SK-N-SH treated with all-trans-retinoic acid at 6 μM for 48 hours (cell line): ENCODE data around the gene OXNAD1.

ENCODE experiments used
- ATAC-seq: fragments of 200-7000 bp; cut with Tn5 transposase; 3 replicates; pipeline ENCODE4 v1.9.1; 2020; ENCODE audit warnings: mild to moderate bottlenecking, moderate library complexity
- BACH2 ChIP-seq: fragments of 250-450 bp; sonication (Bioruptor Pico); IDR thresholded peaks from 2 replicates; pipeline ENCODE4 v1.9.0; 2021; ENCODE audit warnings: mild to moderate bottlenecking, borderline replicate concordance
- CSDC2 ChIP-seq: fragments of 250-450 bp; sonication (Bioruptor Pico); IDR thresholded peaks from 2 replicates; pipeline ENCODE4 v1.5.0; 2020; ENCODE audit warnings: mild to moderate bottlenecking, moderate library complexity
- ESRRG ChIP-seq: fragments of 250-450 bp; sonication (Bioruptor Pico); IDR thresholded peaks from 2 replicates; pipeline ENCODE4 v1.6.1; 2021; ENCODE audit warnings: mild to moderate bottlenecking
- GLIS3 ChIP-seq: fragments of 250-450 bp; sonication (Bioruptor Pico); IDR thresholded peaks from 2 replicates; pipeline ENCODE4 v1.5.0; 2020; ENCODE audit warnings: mild to moderate bottlenecking, moderate library complexity
- OSR1 ChIP-seq: fragments of 250-450 bp; sonication (Bioruptor Pico); IDR thresholded peaks from 2 replicates; pipeline ENCODE4 v1.8.0; 2022; ENCODE audit warnings: moderate library complexity, mild to moderate bottlenecking, inconsistent platforms
- PPARA ChIP-seq: fragments of 250-450 bp; sonication (Bioruptor Pico); IDR thresholded peaks from 2 replicates; pipeline ENCODE4 v1.5.0; 2020; ENCODE audit warnings: mild to moderate bottlenecking, borderline replicate concordance
- RARB ChIP-seq: fragments of 250-450 bp; sonication (Bioruptor Pico); IDR thresholded peaks from 2 replicates; pipeline ENCODE4 v1.8.0; 2021; ENCODE audit warnings: mild to moderate bottlenecking, moderate library complexity
- SNAI2 ChIP-seq: fragments of 250-450 bp; sonication (Bioruptor Pico); IDR thresholded peaks from 2 replicates; pipeline ENCODE4 v1.5.0; 2020; ENCODE audit warnings: mild to moderate bottlenecking, moderate library complexity
- TCF4 ChIP-seq: fragments of 250-450 bp; sonication (Bioruptor Pico); IDR thresholded peaks from 2 replicates; pipeline ENCODE4 v1.8.0; 2021; ENCODE audit warnings: mild to moderate bottlenecking, moderate library complexity, borderline replicate concordance
- TOX ChIP-seq: fragments of 250-450 bp; sonication (Bioruptor Pico); IDR thresholded peaks from 2 replicates; pipeline ENCODE4 v1.8.0; 2021; ENCODE audit warnings: mild to moderate bottlenecking, moderate library complexity, borderline replicate concordance
- ZC3H10 ChIP-seq: fragments of 250-450 bp; sonication (Bioruptor Pico); IDR thresholded peaks from 2 replicates; pipeline ENCODE4 v1.5.1; 2021; ENCODE audit warnings: mild to moderate bottlenecking, moderate library complexity
- ZFP3 ChIP-seq: fragments of 250-450 bp; sonication (Bioruptor Pico); IDR thresholded peaks from 2 replicates; pipeline ENCODE4 v1.5.0; 2020; ENCODE audit warnings: mild to moderate bottlenecking, moderate library complexity
- ZFP30 ChIP-seq: fragments of 450-650 bp; formaldehyde crosslinking; IDR thresholded peaks from 2 replicates; pipeline ENCODE4 v1.5.0; 2022; ENCODE audit warnings: mild to moderate bottlenecking, moderate library complexity
- ZNF565 ChIP-seq: fragments of 450-650 bp; formaldehyde crosslinking; conservative IDR thresholded peaks from 2 replicates; pipeline ENCODE4 v1.5.0; 2020; ENCODE audit warnings: low read depth, mild to moderate bottlenecking, moderate library complexity
- ZNF70 ChIP-seq: fragments of 450-650 bp; formaldehyde crosslinking; IDR thresholded peaks from 2 replicates; pipeline ENCODE4 v1.5.0; 2020; ENCODE audit warnings: mild to moderate bottlenecking, moderate library complexity
- ZNF8 ChIP-seq: fragments of 450-650 bp; formaldehyde crosslinking; IDR thresholded peaks from 2 replicates; pipeline ENCODE4 v1.5.0; 2020; ENCODE audit warnings: mild to moderate bottlenecking, moderate library complexity
- TF ChIP-seq, protein P1 (sequence below): fragments of 250-450 bp; sonication (Bioruptor Pico); IDR thresholded peaks from 2 replicates; pipeline ENCODE4 v1.5.0; 2020; ENCODE audit warnings: mild to moderate bottlenecking, moderate library complexity
- TF ChIP-seq, protein P2 (sequence below): fragments of 250-450 bp; sonication (Bioruptor Pico); IDR thresholded peaks from 2 replicates; pipeline ENCODE4 v1.8.0; 2020; ENCODE audit warnings: mild to moderate bottlenecking, moderate library complexity, borderline replicate concordance
- TF ChIP-seq, protein P3 (sequence below): fragments of 250-450 bp; sonication (Bioruptor Pico); IDR thresholded peaks from 2 replicates; pipeline ENCODE4 v1.8.0; 2021; ENCODE audit warnings: low read depth, mild to moderate bottlenecking, moderate library complexity, borderline replicate concordance
- TF ChIP-seq, protein P4 (sequence below): fragments of 250-450 bp; sonication (Bioruptor Pico); IDR thresholded peaks from 2 replicates; pipeline ENCODE4 v1.5.1; 2020; ENCODE audit warnings: low read depth, mild to moderate bottlenecking, moderate library complexity
- TF ChIP-seq, protein P5 (sequence below): fragments of 250-450 bp; sonication (Bioruptor Pico); IDR thresholded peaks from 2 replicates; pipeline ENCODE4 v1.5.1; 2021; ENCODE audit warnings: mild to moderate bottlenecking, moderate library complexity

OXNAD1 gene

DNA sequence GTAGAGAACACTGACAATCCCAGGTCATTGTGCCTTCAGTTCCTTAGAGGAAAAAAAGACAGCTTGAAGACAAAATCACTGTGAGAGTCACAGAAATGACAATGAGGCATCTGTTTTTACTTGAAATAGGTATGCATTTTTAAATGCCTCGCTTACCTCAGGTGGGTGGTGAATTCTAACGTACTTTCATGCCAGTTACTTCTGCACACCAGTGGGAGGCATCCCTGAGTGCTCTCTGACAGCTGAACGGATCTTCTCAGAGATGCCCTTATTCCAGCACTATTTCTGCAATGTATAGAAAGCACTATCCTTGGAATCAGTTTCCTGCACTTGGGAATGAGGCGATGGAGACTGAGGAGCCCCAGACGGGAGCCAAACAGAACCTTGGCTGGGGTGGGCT lies 16.5 kb upstream of the OXNAD1 start:
- no peak for TF ChIP-seq PPARA (CRISPR knock-in tag)
- no peak for TF ChIP-seq ZFP30 (CRISPR knock-in tag)
- TF ChIP-seq, protein P1, sequence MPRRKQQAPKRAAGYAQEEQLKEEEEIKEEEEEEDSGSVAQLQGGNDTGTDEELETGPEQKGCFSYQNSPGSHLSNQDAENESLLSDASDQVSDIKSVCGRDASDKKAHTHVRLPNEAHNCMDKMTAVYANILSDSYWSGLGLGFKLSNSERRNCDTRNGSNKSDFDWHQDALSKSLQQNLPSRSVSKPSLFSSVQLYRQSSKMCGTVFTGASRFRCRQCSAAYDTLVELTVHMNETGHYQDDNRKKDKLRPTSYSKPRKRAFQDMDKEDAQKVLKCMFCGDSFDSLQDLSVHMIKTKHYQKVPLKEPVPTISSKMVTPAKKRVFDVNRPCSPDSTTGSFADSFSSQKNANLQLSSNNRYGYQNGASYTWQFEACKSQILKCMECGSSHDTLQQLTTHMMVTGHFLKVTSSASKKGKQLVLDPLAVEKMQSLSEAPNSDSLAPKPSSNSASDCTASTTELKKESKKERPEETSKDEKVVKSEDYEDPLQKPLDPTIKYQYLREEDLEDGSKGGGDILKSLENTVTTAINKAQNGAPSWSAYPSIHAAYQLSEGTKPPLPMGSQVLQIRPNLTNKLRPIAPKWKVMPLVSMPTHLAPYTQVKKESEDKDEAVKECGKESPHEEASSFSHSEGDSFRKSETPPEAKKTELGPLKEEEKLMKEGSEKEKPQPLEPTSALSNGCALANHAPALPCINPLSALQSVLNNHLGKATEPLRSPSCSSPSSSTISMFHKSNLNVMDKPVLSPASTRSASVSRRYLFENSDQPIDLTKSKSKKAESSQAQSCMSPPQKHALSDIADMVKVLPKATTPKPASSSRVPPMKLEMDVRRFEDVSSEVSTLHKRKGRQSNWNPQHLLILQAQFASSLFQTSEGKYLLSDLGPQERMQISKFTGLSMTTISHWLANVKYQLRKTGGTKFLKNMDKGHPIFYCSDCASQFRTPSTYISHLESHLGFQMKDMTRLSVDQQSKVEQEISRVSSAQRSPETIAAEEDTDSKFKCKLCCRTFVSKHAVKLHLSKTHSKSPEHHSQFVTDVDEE (CRISPR knock-in tag): no peak
- no peak for TF ChIP-seq ESRRG (CRISPR knock-in tag)
- TF ChIP-seq ZNF8 (CRISPR knock-in tag): no peak
- no peak for TF ChIP-seq TOX (CRISPR knock-in tag)
- no peak for TF ChIP-seq BACH2 (CRISPR knock-in tag)
- no peak for TF ChIP-seq GLIS3
- no peak for TF ChIP-seq SNAI2 (CRISPR knock-in tag)
- no peak for TF ChIP-seq RARB (CRISPR knock-in tag)
- no peak for TF ChIP-seq OSR1 (CRISPR knock-in tag)
- no peak for ATAC-seq

DNA sequence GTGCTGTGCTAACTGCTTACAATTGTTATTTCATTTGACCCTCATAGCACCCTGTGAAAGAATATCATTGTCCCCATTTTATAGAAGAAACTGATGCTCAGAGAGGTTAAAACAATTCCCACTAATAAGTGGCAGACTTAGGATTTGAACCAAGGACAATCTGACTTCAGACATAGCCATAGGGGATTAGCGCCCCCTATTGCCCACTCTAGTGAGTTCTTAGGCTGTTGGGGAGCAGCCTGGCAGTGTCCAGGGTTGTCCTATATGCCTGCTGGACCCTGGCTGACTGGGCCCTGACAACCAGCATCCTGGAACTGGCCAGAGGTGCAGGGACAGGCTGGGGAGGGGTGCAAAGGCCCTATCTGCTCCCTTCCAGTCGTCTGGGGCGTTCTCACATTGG lies 15.7 kb upstream of the OXNAD1 start:
- peak; percentile 68 for ATAC-seq
- TF ChIP-seq SNAI2 (CRISPR knock-in tag) (no peak), TCF4 (CRISPR knock-in tag) (no peak), ZFP30 (CRISPR knock-in tag) (no peak), GLIS3 (no peak), ZNF565 (CRISPR knock-in tag) (no peak), ZC3H10 (CRISPR knock-in tag) (no peak), PPARA (CRISPR knock-in tag) (no peak), CSDC2 (CRISPR knock-in tag) (no peak), ZNF70 (CRISPR knock-in tag) (no peak)
- TF ChIP-seq, protein P1 (CRISPR knock-in tag): no peak
- TF ChIP-seq, protein P2, sequence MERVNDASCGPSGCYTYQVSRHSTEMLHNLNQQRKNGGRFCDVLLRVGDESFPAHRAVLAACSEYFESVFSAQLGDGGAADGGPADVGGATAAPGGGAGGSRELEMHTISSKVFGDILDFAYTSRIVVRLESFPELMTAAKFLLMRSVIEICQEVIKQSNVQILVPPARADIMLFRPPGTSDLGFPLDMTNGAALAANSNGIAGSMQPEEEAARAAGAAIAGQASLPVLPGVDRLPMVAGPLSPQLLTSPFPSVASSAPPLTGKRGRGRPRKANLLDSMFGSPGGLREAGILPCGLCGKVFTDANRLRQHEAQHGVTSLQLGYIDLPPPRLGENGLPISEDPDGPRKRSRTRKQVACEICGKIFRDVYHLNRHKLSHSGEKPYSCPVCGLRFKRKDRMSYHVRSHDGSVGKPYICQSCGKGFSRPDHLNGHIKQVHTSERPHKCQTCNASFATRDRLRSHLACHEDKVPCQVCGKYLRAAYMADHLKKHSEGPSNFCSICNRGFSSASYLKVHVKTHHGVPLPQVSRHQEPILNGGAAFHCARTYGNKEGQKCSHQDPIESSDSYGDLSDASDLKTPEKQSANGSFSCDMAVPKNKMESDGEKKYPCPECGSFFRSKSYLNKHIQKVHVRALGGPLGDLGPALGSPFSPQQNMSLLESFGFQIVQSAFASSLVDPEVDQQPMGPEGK (CRISPR knock-in tag): no peak
- TF ChIP-seq, protein P3, sequence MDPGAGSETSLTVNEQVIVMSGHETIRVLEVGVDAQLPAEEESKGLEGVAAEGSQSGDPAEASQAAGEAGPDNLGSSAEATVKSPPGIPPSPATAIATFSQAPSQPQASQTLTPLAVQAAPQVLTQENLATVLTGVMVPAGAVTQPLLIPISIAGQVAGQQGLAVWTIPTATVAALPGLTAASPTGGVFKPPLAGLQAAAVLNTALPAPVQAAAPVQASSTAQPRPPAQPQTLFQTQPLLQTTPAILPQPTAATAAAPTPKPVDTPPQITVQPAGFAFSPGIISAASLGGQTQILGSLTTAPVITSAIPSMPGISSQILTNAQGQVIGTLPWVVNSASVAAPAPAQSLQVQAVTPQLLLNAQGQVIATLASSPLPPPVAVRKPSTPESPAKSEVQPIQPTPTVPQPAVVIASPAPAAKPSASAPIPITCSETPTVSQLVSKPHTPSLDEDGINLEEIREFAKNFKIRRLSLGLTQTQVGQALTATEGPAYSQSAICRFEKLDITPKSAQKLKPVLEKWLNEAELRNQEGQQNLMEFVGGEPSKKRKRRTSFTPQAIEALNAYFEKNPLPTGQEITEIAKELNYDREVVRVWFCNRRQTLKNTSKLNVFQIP (CRISPR knock-in tag): no peak

DNA sequence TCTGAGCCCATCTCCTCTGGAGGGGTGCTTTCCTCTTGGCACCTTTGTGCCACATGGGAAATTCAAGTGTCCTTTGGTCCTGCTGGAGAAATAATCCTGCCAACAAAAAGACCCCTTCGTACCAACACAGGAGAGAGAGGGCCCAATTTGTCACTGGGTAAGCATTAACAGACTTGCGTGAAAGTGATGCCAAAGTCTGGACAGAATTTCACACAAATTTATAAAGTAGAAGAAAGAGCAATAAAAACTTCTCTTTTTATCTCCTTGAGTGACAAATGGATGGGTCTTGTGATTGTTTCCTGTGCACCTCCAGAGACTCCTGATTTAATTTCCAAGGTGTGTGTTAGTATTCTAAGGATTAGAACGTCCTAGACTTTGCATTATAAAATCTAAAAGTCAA lies 15.1 kb upstream of the OXNAD1 start:
- TF ChIP-seq TCF4 (CRISPR knock-in tag) (no peak), ZNF70 (CRISPR knock-in tag) (no peak), ZFP3 (CRISPR knock-in tag) (no peak), ZNF8 (CRISPR knock-in tag) (no peak), ZFP30 (CRISPR knock-in tag) (no peak), BACH2 (CRISPR knock-in tag) (no peak)
- TF ChIP-seq, protein P4, sequence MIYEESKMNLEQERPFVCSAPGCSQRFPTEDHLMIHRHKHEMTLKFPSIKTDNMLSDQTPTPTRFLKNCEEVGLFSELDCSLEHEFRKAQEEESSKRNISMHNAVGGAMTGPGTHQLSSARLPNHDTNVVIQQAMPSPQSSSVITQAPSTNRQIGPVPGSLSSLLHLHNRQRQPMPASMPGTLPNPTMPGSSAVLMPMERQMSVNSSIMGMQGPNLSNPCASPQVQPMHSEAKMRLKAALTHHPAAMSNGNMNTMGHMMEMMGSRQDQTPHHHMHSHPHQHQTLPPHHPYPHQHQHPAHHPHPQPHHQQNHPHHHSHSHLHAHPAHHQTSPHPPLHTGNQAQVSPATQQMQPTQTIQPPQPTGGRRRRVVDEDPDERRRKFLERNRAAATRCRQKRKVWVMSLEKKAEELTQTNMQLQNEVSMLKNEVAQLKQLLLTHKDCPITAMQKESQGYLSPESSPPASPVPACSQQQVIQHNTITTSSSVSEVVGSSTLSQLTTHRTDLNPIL (CRISPR knock-in tag): no peak
- TF ChIP-seq, protein P5, sequence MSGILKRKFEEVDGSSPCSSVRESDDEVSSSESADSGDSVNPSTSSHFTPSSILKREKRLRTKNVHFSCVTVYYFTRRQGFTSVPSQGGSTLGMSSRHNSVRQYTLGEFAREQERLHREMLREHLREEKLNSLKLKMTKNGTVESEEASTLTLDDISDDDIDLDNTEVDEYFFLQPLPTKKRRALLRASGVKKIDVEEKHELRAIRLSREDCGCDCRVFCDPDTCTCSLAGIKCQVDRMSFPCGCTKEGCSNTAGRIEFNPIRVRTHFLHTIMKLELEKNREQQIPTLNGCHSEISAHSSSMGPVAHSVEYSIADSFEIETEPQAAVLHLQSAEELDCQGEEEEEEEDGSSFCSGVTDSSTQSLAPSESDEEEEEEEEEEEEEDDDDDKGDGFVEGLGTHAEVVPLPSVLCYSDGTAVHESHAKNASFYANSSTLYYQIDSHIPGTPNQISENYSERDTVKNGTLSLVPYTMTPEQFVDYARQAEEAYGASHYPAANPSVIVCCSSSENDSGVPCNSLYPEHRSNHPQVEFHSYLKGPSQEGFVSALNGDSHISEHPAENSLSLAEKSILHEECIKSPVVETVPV (CRISPR knock-in tag): no peak
- no peak for ATAC-seq
